Measurements from ENCODE around the gene GAPVD1. TPM values are rescaled to one million over a fixed set of nuclear protein-coding genes. Genes with fewer than 3 reads are reported as not detected.

Gene GAPVD1
- total RNA-seq, 2 donors from 2014 or later, result 82.8 to 105 TPM

DNA sequence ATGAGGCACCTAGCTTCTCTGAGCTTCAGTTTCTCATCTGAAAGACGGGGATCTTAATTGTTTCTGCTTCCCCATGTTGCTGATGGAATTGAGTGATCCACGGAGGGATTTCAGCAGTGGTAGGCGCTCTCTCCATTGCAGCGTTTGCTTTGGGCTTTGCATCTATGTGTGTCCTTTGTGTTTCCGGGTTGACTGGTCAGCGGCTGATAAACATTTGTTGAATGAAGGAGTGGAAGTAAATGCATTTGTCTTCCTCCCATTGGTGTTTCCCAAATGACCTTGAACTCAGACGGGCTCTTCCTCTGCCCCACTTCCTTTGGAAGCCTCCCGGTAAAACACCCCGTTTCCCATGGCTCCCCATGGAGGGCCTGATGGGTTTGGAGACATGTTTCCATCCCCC, 117.2 kb downstream of the GAPVD1 start:
- Histone ChIP-seq H3K27ac (no peak overlapping the region), H3K9me3 (no peaks in the 10 kb centered on the region), H3K4me3 (no peak overlapping the region), H3K27me3 (replicated peaks; ENCODE audit: insufficient read depth) (no peaks in the 10 kb centered on the region), H3K4me1 (ENCODE audit: control insufficient read depth in 1 of 2, low read depth in 2 of 2) (peaks cover 0 to 9% of the 10 kb centered on the region in 2 donors), H3K36me3 (no peaks in the 10 kb centered on the region)
- no peak for ATAC-seq (ENCODE audit: insufficient number of reproducible peaks, low FRiP score, low read depth)
- TF ChIP-seq, protein P1, sequence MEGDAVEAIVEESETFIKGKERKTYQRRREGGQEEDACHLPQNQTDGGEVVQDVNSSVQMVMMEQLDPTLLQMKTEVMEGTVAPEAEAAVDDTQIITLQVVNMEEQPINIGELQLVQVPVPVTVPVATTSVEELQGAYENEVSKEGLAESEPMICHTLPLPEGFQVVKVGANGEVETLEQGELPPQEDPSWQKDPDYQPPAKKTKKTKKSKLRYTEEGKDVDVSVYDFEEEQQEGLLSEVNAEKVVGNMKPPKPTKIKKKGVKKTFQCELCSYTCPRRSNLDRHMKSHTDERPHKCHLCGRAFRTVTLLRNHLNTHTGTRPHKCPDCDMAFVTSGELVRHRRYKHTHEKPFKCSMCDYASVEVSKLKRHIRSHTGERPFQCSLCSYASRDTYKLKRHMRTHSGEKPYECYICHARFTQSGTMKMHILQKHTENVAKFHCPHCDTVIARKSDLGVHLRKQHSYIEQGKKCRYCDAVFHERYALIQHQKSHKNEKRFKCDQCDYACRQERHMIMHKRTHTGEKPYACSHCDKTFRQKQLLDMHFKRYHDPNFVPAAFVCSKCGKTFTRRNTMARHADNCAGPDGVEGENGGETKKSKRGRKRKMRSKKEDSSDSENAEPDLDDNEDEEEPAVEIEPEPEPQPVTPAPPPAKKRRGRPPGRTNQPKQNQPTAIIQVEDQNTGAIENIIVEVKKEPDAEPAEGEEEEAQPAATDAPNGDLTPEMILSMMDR (IDR thresholded peaks at IDR 0.05), result no peak
- no peak for DNase-seq (ENCODE audit: low spot score)

DNA sequence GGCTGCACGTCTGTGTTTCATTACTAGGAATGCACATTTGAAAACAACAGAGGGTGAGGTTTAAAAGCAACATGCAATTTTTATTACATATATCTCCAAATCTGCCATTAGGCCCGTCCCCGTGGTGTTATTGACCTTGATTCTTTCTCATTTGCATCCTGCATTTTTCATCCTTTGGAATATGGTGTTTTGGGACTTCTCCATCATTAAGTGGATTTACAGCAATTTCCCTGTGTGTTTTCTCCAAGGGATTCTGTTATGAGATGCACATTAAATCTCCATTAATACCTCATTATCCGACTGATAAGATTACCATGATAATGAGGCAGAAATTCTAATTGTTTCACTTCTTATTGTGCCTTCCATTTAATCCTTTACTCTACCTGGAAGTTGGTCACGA, 117.6 kb downstream of the GAPVD1 start:
- TF ChIP-seq, protein P1 (IDR thresholded peaks at IDR 0.05), result no peak
- Histone ChIP-seq H3K27ac (no peak overlapping the region), H3K9me3 (no peaks in the 10 kb centered on the region), H3K4me1 (ENCODE audit: control insufficient read depth in 1 of 2, low read depth in 2 of 2) (peaks cover 0 to 9% of the 10 kb centered on the region in 2 donors), H3K4me3 (no peak overlapping the region), H3K36me3 (no peaks in the 10 kb centered on the region), H3K27me3 (replicated peaks; ENCODE audit: insufficient read depth) (no peaks in the 10 kb centered on the region)
- ATAC-seq (ENCODE audit: insufficient number of reproducible peaks, low FRiP score, low read depth) (no peak), DNase-seq (ENCODE audit: low spot score) (no peak)

DNA sequence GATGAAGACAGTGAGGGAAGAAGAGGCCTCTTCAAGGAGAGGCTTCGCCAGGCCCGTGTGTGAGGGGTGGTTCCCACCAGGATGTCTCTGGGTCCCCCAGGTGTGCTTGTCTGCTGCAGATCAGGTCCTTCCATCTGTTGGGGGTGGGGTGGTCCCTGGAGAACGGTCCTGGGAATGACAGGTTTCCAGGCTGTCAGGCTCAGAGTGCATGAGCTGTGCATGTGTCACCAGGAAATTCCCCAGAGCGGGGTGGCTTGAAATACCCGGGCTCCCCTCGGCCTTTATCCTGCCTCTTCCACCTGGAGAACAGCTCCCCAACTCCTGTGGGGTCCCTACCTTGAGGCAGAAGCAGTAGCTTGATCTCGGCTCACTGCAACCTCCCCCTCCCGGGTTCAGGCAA, 118.8 kb downstream of the GAPVD1 start:
- TF ChIP-seq, protein P1 (IDR thresholded peaks at IDR 0.05), result no peak
- no peaks in the 10 kb centered on the region for H3K4me1 ChIP-seq (ENCODE audit: control insufficient read depth in 1 of 2, low read depth in 2 of 2)
- DNase-seq (ENCODE audit: low spot score), result no peak
- no peaks in the 10 kb centered on the region for H3K27me3 ChIP-seq (replicated peaks; ENCODE audit: insufficient read depth)
- no peak for ATAC-seq (ENCODE audit: insufficient number of reproducible peaks, low FRiP score, low read depth)
- no peaks in the 10 kb centered on the region for H3K36me3 ChIP-seq
- H3K9me3 ChIP-seq, result no peaks in the 10 kb centered on the region
- H3K27ac ChIP-seq, result no peak overlapping the region
- H3K4me3 ChIP-seq, result no peak overlapping the region

DNA sequence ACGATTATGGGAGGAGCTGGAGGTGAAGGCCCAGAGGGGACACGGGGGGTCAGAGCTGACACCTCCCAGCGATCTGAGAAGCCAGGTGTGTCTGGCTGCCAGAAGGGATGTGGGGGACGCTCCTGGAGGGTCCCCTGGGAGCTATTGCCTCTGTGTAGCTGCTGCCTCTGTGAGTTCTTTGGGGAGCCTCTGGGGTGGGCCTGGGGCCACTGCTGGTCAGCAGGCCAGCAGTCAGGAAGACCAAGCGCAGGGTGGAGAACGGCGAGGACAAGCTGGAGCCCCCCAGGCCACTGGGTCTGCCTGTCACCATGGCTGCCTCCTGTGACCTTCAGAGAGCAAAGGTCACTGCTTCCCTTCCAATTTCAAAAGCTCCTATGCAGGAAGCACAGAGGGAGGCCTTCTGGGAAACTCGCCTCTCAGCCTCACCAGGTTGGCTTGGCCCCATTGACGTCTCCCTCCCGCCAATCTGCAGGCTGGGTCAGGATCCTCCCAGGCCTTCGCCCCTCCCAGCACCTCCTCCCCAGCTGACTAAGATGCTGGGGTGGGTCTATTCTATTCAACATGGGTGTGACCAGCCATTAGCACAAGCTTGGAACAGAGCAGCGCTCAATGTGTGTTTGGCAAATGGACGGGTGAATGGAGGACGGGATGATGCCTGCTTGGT, 126.4 kb downstream of the GAPVD1 start:
- no peaks in the 10 kb centered on the region for H3K4me1 ChIP-seq (ENCODE audit: control insufficient read depth in 1 of 2, low read depth in 2 of 2)
- H3K27me3 ChIP-seq (replicated peaks; ENCODE audit: insufficient read depth), result no peaks in the 10 kb centered on the region
- H3K36me3 ChIP-seq, result no peaks in the 10 kb centered on the region
- no peak overlapping the region for H3K27ac ChIP-seq
- no peaks in the 10 kb centered on the region for H3K9me3 ChIP-seq
- TF ChIP-seq, protein P1 (IDR thresholded peaks at IDR 0.05), result no peak
- no peak for DNase-seq (ENCODE audit: low spot score)
- ATAC-seq (ENCODE audit: insufficient number of reproducible peaks, low FRiP score, low read depth), result no peak
- no peak overlapping the region for H3K4me3 ChIP-seq

DNA sequence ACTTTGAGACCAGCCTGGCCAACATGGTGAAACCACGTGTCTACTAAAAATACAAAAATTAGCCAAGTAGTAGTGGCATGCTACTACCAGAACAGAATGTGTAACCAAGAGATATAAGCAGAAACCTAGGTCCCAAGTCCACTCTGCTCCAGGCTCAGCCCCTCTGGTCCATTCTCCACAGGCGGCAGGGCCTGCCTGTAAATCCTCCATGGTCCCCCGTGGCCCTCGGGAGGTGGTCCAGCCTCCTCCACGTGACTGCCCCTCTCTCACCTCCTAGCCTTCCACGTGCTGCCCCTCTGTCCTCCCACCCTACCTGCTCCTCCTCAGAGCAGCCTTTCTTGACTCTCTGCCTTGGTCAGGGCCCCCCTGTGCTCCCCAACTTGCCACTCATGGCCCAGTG, 127.4 kb downstream of the GAPVD1 start:
- ATAC-seq (ENCODE audit: insufficient number of reproducible peaks, low FRiP score, low read depth) (no peak), DNase-seq (ENCODE audit: low spot score) (no peak)
- Histone ChIP-seq H3K27ac (no peak overlapping the region), H3K4me1 (ENCODE audit: control insufficient read depth in 1 of 2, low read depth in 2 of 2) (no peaks in the 10 kb centered on the region), H3K9me3 (no peaks in the 10 kb centered on the region), H3K4me3 (no peak overlapping the region), H3K36me3 (no peaks in the 10 kb centered on the region), H3K27me3 (replicated peaks; ENCODE audit: insufficient read depth) (no peaks in the 10 kb centered on the region)
- TF ChIP-seq, protein P1 (IDR thresholded peaks at IDR 0.05), result no peak
